Globus pallidus (tissue), 1 donor: ENCODE measurements around the gene BCKDHB.

ENCODE experiments used
- DNase-seq: peaks from one replicate; pipeline ENCODE4 v3.0.0-alpha.2; 2015; ENCODE audit warnings: low spot score

BCKDHB gene

GRCh38 chr6:80151635-80152034, 45.2 kb downstream of the BCKDHB start:
- no peak for DNase-seq

- DNase-seq, result no peak
Observed at GRCh38 chr6:80154160-80154559, 47.7 kb downstream of the BCKDHB start.

- DNase-seq, result no peak
Observed at GRCh38 chr6:80156221-80156620, 49.8 kb downstream of the BCKDHB start.

- DNase-seq, result no peak
Observed at GRCh38 chr6:80158478-80158989, 52.1 kb downstream of the BCKDHB start.

GRCh38 chr6:80161434-80161833, 55.0 kb downstream of the BCKDHB start:
- DNase-seq, result no peak

GRCh38 chr6:80163754-80164187, 57.3 kb downstream of the BCKDHB start:
- DNase-seq, result no peak

- no peak for DNase-seq
Observed at GRCh38 chr6:80165143-80165542, 58.7 kb downstream of the BCKDHB start.

- no peak for DNase-seq
Observed at GRCh38 chr6:80165819-80166218, 59.3 kb downstream of the BCKDHB start.

- no peak for DNase-seq
Observed at GRCh38 chr6:80170433-80170832, 64.0 kb downstream of the BCKDHB start.

GRCh38 chr6:80173411-80173810, 66.9 kb downstream of the BCKDHB start:
- DNase-seq, result no peak

GRCh38 chr6:80174900-80175572, 68.6 kb downstream of the BCKDHB start:
- DNase-seq, result no peak

GRCh38 chr6:80179695-80180094, 73.2 kb downstream of the BCKDHB start:
- no peak for DNase-seq

GRCh38 chr6:80181352-80182081, 75.0 kb downstream of the BCKDHB start:
- DNase-seq, result no peak

- DNase-seq, result no peak
Observed at GRCh38 chr6:80182308-80182707, 75.8 kb downstream of the BCKDHB start.

- no peak for DNase-seq
Observed at GRCh38 chr6:80183019-80183795, 76.7 kb downstream of the BCKDHB start.

- no peak for DNase-seq
Observed at GRCh38 chr6:80185492-80185891, 79.0 kb downstream of the BCKDHB start.

- DNase-seq, result no peak
Observed at GRCh38 chr6:80186082-80186481, 79.6 kb downstream of the BCKDHB start.

- DNase-seq, result no peak
Observed at GRCh38 chr6:80196906-80197305, 90.4 kb downstream of the BCKDHB start.

GRCh38 chr6:80197474-80197873, 91.0 kb downstream of the BCKDHB start:
- no peak for DNase-seq

- no peak for DNase-seq
Observed at GRCh38 chr6:80197986-80198385, 91.5 kb downstream of the BCKDHB start.

- DNase-seq, result no peak
Observed at GRCh38 chr6:80203283-80203682, 96.8 kb downstream of the BCKDHB start.

- no peak for DNase-seq
Observed at GRCh38 chr6:80205404-80205803, 98.9 kb downstream of the BCKDHB start.

GRCh38 chr6:80206758-80207157, 100.3 kb downstream of the BCKDHB start:
- DNase-seq, result no peak
